ENCODE measurements around the gene FRMD4B. TPM values are rescaled to one million over a fixed set of nuclear protein-coding genes. Genes with fewer than 3 reads are reported as not detected.
A peak's percentile ranks its signal among the peaks of the same experiment; 100 is the strongest.

The FRMD4B gene
- total RNA-seq, 2 donors from 2014 or later, result 57.5 to 86.1 TPM

- Histone ChIP-seq H3K36me3 (no peaks in the 10 kb centered on the region), H3K4me3 (no peak overlapping the region), H3K27ac (peak overlapping the region in 1 of 2 donors; percentile 80), H3K9me3 (peaks cover 3% of the 10 kb centered on the region), H3K27me3 (replicated peaks; ENCODE audit: insufficient read depth) (no peaks in the 10 kb centered on the region), H3K4me1 (ENCODE audit: control insufficient read depth in 1 of 2, low read depth in 2 of 2) (peaks cover 43 to 52% of the 10 kb centered on the region in 2 donors)
- TF ChIP-seq, protein P1, sequence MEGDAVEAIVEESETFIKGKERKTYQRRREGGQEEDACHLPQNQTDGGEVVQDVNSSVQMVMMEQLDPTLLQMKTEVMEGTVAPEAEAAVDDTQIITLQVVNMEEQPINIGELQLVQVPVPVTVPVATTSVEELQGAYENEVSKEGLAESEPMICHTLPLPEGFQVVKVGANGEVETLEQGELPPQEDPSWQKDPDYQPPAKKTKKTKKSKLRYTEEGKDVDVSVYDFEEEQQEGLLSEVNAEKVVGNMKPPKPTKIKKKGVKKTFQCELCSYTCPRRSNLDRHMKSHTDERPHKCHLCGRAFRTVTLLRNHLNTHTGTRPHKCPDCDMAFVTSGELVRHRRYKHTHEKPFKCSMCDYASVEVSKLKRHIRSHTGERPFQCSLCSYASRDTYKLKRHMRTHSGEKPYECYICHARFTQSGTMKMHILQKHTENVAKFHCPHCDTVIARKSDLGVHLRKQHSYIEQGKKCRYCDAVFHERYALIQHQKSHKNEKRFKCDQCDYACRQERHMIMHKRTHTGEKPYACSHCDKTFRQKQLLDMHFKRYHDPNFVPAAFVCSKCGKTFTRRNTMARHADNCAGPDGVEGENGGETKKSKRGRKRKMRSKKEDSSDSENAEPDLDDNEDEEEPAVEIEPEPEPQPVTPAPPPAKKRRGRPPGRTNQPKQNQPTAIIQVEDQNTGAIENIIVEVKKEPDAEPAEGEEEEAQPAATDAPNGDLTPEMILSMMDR (IDR thresholded peaks at IDR 0.05), result no peak
- no peak for ATAC-seq (ENCODE audit: insufficient number of reproducible peaks, low FRiP score, low read depth)
- no peak for DNase-seq (ENCODE audit: low spot score)
Measured at GRCh38 chr3:69357196-69357595, 28.7 kb downstream of the FRMD4B start.

DNA sequence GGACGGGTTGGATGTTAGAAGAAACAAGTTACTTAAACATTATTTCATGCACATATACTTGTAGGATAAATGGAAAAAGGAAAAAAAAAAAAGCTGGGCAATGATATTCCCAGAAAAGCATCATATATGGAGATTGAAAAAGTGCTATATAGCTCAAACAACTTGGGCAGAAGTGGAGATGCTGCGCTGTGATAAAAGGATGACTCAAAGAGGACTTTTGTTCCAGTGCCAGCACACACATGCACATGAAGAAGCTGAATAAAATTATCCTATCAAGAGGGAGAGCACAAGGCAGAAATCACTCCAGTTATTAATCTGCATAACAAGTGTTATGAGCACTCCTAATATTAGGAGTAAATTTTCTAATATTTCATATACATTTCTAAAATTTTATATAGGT, 30.9 kb downstream of the FRMD4B start:
- H3K36me3 ChIP-seq, result no peaks in the 10 kb centered on the region
- peak overlapping the region in 1 of 2 donors; percentile 63 for H3K27ac ChIP-seq
- peaks cover 39 to 44% of the 10 kb centered on the region in 2 donors for H3K4me1 ChIP-seq (ENCODE audit: control insufficient read depth in 1 of 2, low read depth in 2 of 2)
- ATAC-seq (ENCODE audit: insufficient number of reproducible peaks, low FRiP score, low read depth) (no peak), DNase-seq (ENCODE audit: low spot score) (no peak)
- H3K27me3 ChIP-seq (replicated peaks; ENCODE audit: insufficient read depth), result no peaks in the 10 kb centered on the region
- TF ChIP-seq, protein P1 (IDR thresholded peaks at IDR 0.05), result no peak
- peaks cover 3% of the 10 kb centered on the region for H3K9me3 ChIP-seq
- H3K4me3 ChIP-seq, result no peak overlapping the region

GRCh38 chr3:69353503-69353902, 32.4 kb downstream of the FRMD4B start:
- Histone ChIP-seq H3K4me1 (ENCODE audit: control insufficient read depth in 1 of 2, low read depth in 2 of 2) (peaks cover 29 to 31% of the 10 kb centered on the region in 2 donors), H3K27ac (peak overlapping the region; percentile 37 to 63), H3K9me3 (no peaks in the 10 kb centered on the region), H3K27me3 (replicated peaks; ENCODE audit: insufficient read depth) (no peaks in the 10 kb centered on the region), H3K36me3 (no peaks in the 10 kb centered on the region), H3K4me3 (peak overlapping the region; percentile 49)
- TF ChIP-seq, protein P1 (IDR thresholded peaks at IDR 0.05), result no peak
- DNase-seq (ENCODE audit: low spot score) (no peak), ATAC-seq (ENCODE audit: insufficient number of reproducible peaks, low FRiP score, low read depth) (no peak)

DNA sequence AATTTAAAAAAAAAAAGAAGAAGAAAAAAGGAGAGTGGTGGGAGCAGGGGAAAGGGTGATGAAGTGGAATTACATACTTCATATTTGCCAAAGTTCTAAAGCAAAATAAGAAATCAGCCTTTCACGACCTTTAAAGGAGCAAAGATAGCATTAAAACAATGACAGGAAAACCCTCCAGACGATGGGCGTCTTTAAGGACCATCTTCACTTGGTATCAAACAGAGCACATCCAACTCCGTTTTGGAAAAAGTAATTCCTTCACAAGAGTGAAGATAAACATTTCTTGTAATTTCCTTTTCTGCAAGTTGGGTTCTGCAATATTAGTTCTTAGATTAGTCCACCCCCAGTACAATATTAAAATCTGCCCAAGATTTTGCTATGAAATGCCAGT, 32.8 kb downstream of the FRMD4B start:
- ATAC-seq (ENCODE audit: insufficient number of reproducible peaks, low FRiP score, low read depth), result no peak
- Histone ChIP-seq H3K9me3 (no peaks in the 10 kb centered on the region), H3K4me3 (peak overlapping the region; percentile 49), H3K4me1 (ENCODE audit: control insufficient read depth in 1 of 2, low read depth in 2 of 2) (peaks cover 25 to 27% of the 10 kb centered on the region in 2 donors), H3K27me3 (replicated peaks; ENCODE audit: insufficient read depth) (no peaks in the 10 kb centered on the region), H3K27ac (peak overlapping the region; percentile 37 to 63), H3K36me3 (no peaks in the 10 kb centered on the region)
- no peak for DNase-seq (ENCODE audit: low spot score)
- TF ChIP-seq, protein P1 (IDR thresholded peaks at IDR 0.05), result no peak

DNA sequence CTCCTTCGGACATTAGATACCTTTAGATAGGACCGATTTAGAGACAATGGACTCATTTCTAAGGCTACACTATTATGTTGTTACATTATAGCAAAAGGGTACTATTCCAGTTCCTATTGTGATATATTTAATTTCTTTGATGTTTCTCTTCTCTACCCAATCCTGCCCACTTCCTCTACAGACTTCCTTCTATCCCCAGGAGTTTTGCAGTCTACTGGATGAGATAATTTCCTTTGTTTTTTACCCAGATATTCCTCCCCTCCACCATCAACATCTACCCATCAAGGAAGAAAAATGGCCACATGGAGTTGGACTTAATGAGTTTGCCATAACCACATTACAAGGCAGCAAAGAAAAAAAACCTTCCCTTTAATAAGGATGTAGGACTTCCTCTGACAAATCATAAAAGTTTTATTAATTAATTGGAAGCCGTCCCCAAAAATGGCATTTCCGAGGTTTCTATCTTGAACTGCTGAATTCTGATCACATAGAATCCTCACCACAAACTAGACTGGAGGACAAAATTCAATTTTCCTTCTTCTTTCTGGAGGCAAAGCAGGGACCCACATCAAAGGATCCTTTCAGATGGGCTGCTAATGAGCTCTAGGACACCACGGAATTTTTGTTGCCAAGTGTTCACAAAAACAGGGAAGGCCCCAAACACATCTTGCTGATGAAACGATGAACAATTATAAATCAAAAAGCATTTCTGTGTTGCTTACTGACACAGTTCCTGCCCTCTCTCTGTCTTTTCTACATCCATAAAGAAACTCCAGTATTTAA, 33.4 kb downstream of the FRMD4B start:
- H3K27ac ChIP-seq, result peak overlapping the region; percentile 37 to 63
- no peaks in the 10 kb centered on the region for H3K27me3 ChIP-seq (replicated peaks; ENCODE audit: insufficient read depth)
- H3K36me3 ChIP-seq, result no peaks in the 10 kb centered on the region
- peaks cover 22 to 23% of the 10 kb centered on the region in 2 donors for H3K4me1 ChIP-seq (ENCODE audit: control insufficient read depth in 1 of 2, low read depth in 2 of 2)
- H3K9me3 ChIP-seq, result no peaks in the 10 kb centered on the region
- ATAC-seq (ENCODE audit: insufficient number of reproducible peaks, low FRiP score, low read depth) (no peak), DNase-seq (ENCODE audit: low spot score) (no peak)
- TF ChIP-seq, protein P1 (IDR thresholded peaks at IDR 0.05), result no peak
- peak overlapping the region; percentile 49 for H3K4me3 ChIP-seq
